ENCODE data around the gene CYTIP.
"Not testable (repeated sequence)": the region's sequence is repeated elsewhere in the genome, so short reads cannot be mapped to it uniquely, and the experiment has no call there.

CYTIP gene

DNA sequence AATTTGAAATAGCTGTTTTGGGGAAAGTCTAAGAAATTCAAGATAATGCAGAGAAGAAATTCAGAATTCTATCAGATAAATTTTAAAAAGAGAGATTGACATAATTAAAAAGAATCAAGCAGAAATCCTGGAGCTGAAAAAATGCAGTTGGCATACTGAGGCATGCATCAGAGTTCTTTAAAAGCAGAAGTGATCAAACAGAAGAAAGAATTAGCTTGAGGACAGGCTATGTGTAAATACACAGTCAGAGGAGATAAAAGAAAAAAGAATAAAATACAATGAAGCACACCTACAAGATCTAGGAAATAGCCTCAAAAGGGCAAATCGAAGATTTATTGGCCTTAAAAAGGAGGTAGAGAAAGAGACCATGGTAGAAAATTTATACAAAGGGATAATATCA, 57.1 kb downstream of the CYTIP start:
- Mint-ChIP-seq H3K4me1 (peaks cover 34% of the 10 kb centered on the region), H3K27me3 (no peaks in the 10 kb centered on the region), H3K4me3 (no peak overlapping the region), H3K27ac (peak overlapping the region; percentile 23), H3K9me3 (peaks cover 10% of the 10 kb centered on the region), H3K36me3 (peaks cover 26% of the 10 kb centered on the region)
- ATAC-seq, result no peak

DNA sequence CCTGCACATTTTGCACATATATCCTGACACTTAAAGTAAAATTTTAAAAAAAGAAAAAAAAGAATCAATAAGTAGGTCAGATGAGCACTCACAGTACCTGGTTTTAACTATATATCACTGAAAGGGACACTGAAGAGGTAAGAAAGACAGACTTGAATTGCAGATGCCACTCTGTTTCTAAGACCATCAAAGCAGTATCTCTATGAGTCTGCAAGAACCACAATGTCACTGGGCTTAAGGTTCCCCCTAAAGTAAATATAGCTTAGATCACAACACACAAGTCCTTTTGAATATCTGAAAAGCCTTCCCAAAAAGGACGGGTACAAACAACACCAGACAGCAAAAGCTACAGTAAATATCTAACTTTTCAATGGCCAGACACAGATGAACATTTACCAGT, 57.6 kb downstream of the CYTIP start:
- Mint-ChIP-seq H3K36me3 (peaks cover 26% of the 10 kb centered on the region), H3K4me3 (no peak overlapping the region), H3K4me1 (peaks cover 39% of the 10 kb centered on the region), H3K9me3 (peaks cover 7% of the 10 kb centered on the region), H3K27ac (peak overlapping the region; percentile 23), H3K27me3 (no peaks in the 10 kb centered on the region)
- ATAC-seq, result no peak

DNA sequence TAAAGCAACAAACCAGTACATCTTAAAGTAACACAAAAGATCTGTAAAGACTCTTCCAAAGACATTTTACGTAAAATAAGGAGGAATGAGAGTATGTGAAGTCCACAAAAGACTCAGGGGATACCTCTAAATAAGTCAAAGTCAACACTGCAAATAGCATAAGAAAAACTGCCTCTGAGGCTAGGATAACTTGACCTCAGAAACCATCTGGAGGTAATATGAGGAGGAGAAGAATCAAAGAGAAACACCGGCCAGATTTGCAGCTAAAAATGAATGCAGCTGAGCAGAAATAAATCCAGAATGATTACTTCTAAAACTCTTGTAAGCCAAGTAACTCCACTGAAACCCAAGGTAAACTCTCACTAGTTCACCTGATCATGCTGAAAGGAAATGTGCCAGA, 66.0 kb downstream of the CYTIP start:
- peaks cover 20% of the 10 kb centered on the region for H3K9me3 Mint-ChIP-seq
- H3K27me3 Mint-ChIP-seq, result no peaks in the 10 kb centered on the region
- peaks cover 49% of the 10 kb centered on the region for H3K36me3 Mint-ChIP-seq
- peaks cover 26% of the 10 kb centered on the region for H3K4me1 Mint-ChIP-seq
- H3K4me3 Mint-ChIP-seq, result no peak overlapping the region
- H3K27ac Mint-ChIP-seq, result no peak overlapping the region
- no peak for ATAC-seq

DNA sequence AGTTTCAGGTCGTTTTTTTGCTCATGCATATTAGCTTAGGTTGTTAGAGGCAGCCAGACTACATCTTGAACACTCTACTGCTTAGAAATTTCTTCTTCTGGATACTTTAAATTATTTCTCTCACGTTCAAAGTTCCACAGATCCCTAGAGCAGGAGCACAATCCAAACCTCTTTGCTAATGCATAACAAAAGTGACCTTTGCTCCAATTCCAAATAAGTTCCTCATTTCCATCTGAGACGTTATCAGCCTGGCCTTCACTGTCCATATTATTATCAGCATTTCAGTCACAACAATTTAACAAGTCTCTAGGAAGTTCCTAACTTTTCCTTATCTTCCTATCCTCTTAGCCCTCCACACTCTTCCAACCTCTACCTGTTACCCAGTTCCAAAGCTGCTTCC, 67.8 kb downstream of the CYTIP start:
- no peak overlapping the region for H3K27ac Mint-ChIP-seq
- H3K27me3 Mint-ChIP-seq, result no peaks in the 10 kb centered on the region
- H3K4me1 Mint-ChIP-seq, result peaks cover 11% of the 10 kb centered on the region

DNA sequence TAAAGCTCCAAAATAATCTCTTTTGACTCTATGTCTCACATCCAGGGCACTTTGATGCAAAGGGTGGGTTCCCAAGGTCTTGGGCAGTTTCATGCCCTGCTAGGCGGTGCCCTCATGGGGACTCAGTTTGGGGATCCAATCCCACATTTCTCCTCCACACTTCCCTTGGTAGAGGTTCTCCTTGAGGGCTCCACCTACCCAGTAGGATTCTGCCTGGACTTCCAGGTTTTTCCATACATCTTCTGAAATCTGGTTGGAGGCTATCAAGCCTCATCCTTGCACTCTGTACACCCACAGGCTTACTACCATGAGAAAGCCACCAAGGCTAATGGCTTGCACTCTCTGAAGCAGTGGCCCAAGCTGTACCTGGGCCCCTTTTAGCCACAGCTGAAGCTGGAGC, 68.5 kb downstream of the CYTIP start:
- ATAC-seq, result no peak
- Mint-ChIP-seq H3K9me3 (peaks cover 20% of the 10 kb centered on the region), H3K4me3 (no peak overlapping the region), H3K4me1 (peaks cover 5% of the 10 kb centered on the region), H3K36me3 (peaks cover 33% of the 10 kb centered on the region), H3K27ac (no peak overlapping the region), H3K27me3 (no peaks in the 10 kb centered on the region)

More for the DNA sequence above, 67.8 kb downstream of the CYTIP start:
- no peak overlapping the region for H3K4me3 Mint-ChIP-seq
- H3K36me3 Mint-ChIP-seq, result peaks cover 39% of the 10 kb centered on the region
- H3K9me3 Mint-ChIP-seq, result peaks cover 20% of the 10 kb centered on the region
- ATAC-seq, result no peak

DNA sequence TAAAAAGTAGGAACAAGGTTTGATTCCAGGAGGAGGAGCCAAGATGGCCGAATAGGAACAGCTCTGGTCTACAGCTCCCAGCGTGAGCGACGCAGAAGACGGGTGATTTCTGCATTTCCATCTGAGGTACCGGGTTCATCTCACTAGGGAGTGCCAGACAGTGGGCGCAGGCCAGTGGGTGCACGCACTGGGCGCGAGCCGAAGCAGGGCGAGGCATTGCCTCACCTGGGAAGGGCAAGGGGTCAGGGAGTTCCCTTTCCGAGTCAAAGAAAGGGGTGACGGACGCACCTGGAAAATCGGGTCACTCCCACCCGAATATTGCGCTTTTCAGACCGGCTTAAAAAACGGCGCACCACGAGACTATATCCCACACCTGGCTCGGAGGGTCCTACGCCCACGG, 75.4 kb downstream of the CYTIP start:
- not testable (repeated sequence) for H3K9me3 Mint-ChIP-seq, H3K4me3 Mint-ChIP-seq, ATAC-seq, H3K27ac Mint-ChIP-seq, H3K27me3 Mint-ChIP-seq
- peaks cover 19% of the 10 kb centered on the region for H3K4me1 Mint-ChIP-seq
- peaks cover 27% of the 10 kb centered on the region for H3K36me3 Mint-ChIP-seq

DNA sequence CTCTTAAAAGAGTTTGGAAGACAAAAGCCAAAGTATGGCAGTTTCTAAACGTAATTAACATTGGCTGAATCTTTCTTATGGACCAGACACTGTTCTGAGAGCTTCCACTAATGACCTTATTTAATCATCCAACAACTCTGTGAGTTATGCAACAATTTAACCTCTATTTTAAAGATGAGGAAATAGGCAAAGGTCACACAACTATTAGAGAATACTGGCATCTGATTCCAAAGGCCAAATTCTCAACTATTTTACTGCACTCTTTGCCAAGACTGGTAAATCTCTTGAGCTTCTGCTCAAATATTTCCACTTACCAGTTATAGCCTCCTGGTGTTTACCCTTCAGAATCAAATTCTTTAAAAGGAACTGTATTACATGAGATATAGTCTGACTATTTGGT, 76.2 kb downstream of the CYTIP start:
- Mint-ChIP-seq H3K36me3 (peaks cover 35% of the 10 kb centered on the region), H3K4me1 (peaks cover 27% of the 10 kb centered on the region)

More for the DNA sequence above, 76.2 kb downstream of the CYTIP start:
- Mint-ChIP-seq H3K9me3 (no peaks in the 10 kb centered on the region), H3K27ac (no peak overlapping the region), H3K4me3 (no peak overlapping the region), H3K27me3 (no peaks in the 10 kb centered on the region)
- no peak for ATAC-seq
